ENCODE data around the gene STK4. TPM values are rescaled to one million over a fixed set of nuclear protein-coding genes. Genes with fewer than 3 reads are reported as not detected.

STK4 gene
- total RNA-seq, 1 donor from 2014 or later: 245 TPM

GRCh38 chr20:45029884-45030283 is 63.6 kb downstream of the STK4 start:
- Mint-ChIP-seq H3K9me3 (peaks cover 4% of the 10 kb centered on the region), H3K36me3 (ENCODE audit: low read depth) (peaks cover 83% of the 10 kb centered on the region), H3K27ac (no peak overlapping the region), H3K27me3 (no peaks in the 10 kb centered on the region), H3K4me1 (peaks cover 37% of the 10 kb centered on the region), H3K4me3 (no peak overlapping the region)
- CTCF ChIA-PET: interaction anchor here (1.0 to 2.0 kb wide), 3 partner anchors 10 to 17 kb away, joined by 3 to 11 read pairs (median 7); no protein-coding TSS in a partner anchor
- intact Hi-C loops (cut with micrococcal nuclease): no loop called here
- ATAC-seq (ENCODE audit: low read depth) (no peak), DNase-seq (no peak)
- TF ChIP-seq, protein P1, sequence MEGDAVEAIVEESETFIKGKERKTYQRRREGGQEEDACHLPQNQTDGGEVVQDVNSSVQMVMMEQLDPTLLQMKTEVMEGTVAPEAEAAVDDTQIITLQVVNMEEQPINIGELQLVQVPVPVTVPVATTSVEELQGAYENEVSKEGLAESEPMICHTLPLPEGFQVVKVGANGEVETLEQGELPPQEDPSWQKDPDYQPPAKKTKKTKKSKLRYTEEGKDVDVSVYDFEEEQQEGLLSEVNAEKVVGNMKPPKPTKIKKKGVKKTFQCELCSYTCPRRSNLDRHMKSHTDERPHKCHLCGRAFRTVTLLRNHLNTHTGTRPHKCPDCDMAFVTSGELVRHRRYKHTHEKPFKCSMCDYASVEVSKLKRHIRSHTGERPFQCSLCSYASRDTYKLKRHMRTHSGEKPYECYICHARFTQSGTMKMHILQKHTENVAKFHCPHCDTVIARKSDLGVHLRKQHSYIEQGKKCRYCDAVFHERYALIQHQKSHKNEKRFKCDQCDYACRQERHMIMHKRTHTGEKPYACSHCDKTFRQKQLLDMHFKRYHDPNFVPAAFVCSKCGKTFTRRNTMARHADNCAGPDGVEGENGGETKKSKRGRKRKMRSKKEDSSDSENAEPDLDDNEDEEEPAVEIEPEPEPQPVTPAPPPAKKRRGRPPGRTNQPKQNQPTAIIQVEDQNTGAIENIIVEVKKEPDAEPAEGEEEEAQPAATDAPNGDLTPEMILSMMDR (IDR thresholded peaks at IDR 0.05): no peak
- POLR2A ChIA-PET: no interaction called here

DNA sequence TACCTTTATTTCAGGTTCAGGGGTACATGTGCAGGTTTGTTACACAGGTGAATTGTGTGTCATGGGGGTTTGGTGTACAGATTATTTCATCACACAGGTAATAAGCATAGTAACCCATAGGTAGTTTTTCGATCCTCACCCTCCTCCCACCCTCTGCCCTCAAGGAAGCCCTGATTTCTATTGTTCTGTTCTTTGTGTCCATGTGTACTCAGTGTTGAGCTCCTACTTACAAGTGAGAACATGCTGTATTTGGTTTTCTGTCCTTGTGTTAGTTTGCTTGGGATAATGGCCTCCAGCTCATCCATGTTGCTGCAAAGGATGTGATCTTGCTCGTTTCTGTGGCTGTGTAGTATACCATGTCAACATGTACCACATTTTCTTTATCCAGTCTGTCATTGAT is 66.0 kb downstream of the STK4 start:
- DNase-seq (no peak), ATAC-seq (ENCODE audit: low read depth) (no peak)
- ChIA-PET POLR2A (no interaction called here), CTCF (no interaction called here)
- Mint-ChIP-seq H3K4me1 (peaks cover 52% of the 10 kb centered on the region), H3K9me3 (peaks cover 4% of the 10 kb centered on the region), H3K4me3 (no peak overlapping the region), H3K27ac (no peak overlapping the region), H3K36me3 (ENCODE audit: low read depth) (peaks cover 78% of the 10 kb centered on the region), H3K27me3 (no peaks in the 10 kb centered on the region)
- TF ChIP-seq, protein P1 (IDR thresholded peaks at IDR 0.05): no peak
- intact Hi-C loops (cut with micrococcal nuclease): no loop called here

- TF ChIP-seq, protein P1 (IDR thresholded peaks at IDR 0.05): no peak
- peaks cover 4% of the 10 kb centered on the region for H3K9me3 Mint-ChIP-seq
- no peaks in the 10 kb centered on the region for H3K27me3 Mint-ChIP-seq
- intact Hi-C loops (cut with micrococcal nuclease): no loop called here
- ATAC-seq (ENCODE audit: low read depth): peak; percentile 14
- peak overlapping the region; percentile 41 for H3K27ac Mint-ChIP-seq
- CTCF ChIA-PET: no interaction called here
- H3K4me3 Mint-ChIP-seq: peak overlapping the region; percentile 21
- peaks cover 77% of the 10 kb centered on the region for H3K36me3 Mint-ChIP-seq (ENCODE audit: low read depth)
- DNase-seq: no peak
- POLR2A ChIA-PET: no interaction called here
- H3K4me1 Mint-ChIP-seq: peaks cover 51% of the 10 kb centered on the region
Measured at GRCh38 chr20:45032781-45033180, 66.5 kb downstream of the STK4 start.

- intact Hi-C loops (cut with micrococcal nuclease): no loop called here
- Mint-ChIP-seq H3K27ac (no peak overlapping the region), H3K4me3 (no peak overlapping the region), H3K27me3 (no peaks in the 10 kb centered on the region), H3K4me1 (peaks cover 46% of the 10 kb centered on the region), H3K36me3 (ENCODE audit: low read depth) (peaks cover 70% of the 10 kb centered on the region), H3K9me3 (peaks cover 4% of the 10 kb centered on the region)
- ATAC-seq (ENCODE audit: low read depth) (no peak), DNase-seq (no peak)
- ChIA-PET POLR2A (interaction anchor here (0.9 kb wide), 1 partner anchor 14 kb away, joined by 3 read pairs; no protein-coding TSS in a partner anchor), CTCF (interaction anchor here (1.2 to 1.3 kb wide), 2 partner anchors 9 to 23 kb away, joined by 5 read pairs; no protein-coding TSS in a partner anchor)
- TF ChIP-seq, protein P1 (IDR thresholded peaks at IDR 0.05): no peak
Measured at GRCh38 chr20:45034436-45034835, 68.1 kb downstream of the STK4 start.

GRCh38 chr20:45036044-45036755 is 69.9 kb downstream of the STK4 start:
- ATAC-seq (ENCODE audit: low read depth): peak; percentile 31

More at GRCh38 chr20:45036044-45036755, 69.9 kb downstream of the STK4 start:
- DNase-seq: no peak
- Mint-ChIP-seq H3K4me1 (peaks cover 57% of the 10 kb centered on the region), H3K36me3 (ENCODE audit: low read depth) (peaks cover 73% of the 10 kb centered on the region), H3K27me3 (no peaks in the 10 kb centered on the region), H3K9me3 (peaks cover 4% of the 10 kb centered on the region), H3K27ac (peak overlapping the region; percentile 66), H3K4me3 (no peak overlapping the region)
- CTCF ChIA-PET: no interaction called here
- intact Hi-C loops (cut with micrococcal nuclease): loop anchor here (5.0 kb wide), 1 partner anchor 39 kb away; no protein-coding TSS in a partner anchor
- POLR2A ChIA-PET: no interaction called here
- TF ChIP-seq, protein P1 (IDR thresholded peaks at IDR 0.05): no peak

Measured in activated B cell treated with CpG ODN at 0.5 μM for 24 hours (primary cell).